SK-N-SH (cell line): ENCODE measurements around the gene SF3B4. TPM values are rescaled to one million over a fixed set of nuclear protein-coding genes. Genes with fewer than 3 reads are reported as not detected.

ENCODE experiments used
- CTCF ChIA-PET: fragments of 300-600, 350-600 bp; formaldehyde crosslinking; extraction: SDS; loops from one replicate; lab custom pipeline; 2021; lab: Yijun Ruan, JAX
- POLR2A ChIA-PET: fragments of 350-600 bp; sonication (Branson Sonifier 250); formaldehyde crosslinking; extraction: SDS; loops from one replicate; lab custom pipeline; 2020; ENCODE audit warnings: antibody characterized with exemption, inconsistent platforms; lab: Yijun Ruan, JAX
- DNase-seq: peaks from one replicate; pipeline ENCODE4 v3.0.0; 2012
- H2AFZ ChIP-seq: fragments of 200-600 bp; sonication (generic); 2 replicates; pipeline ENCODE4 v1.8.1; 2016; ENCODE audit warnings: antibody characterized with exemption, mild to moderate bottlenecking, low read depth
- H3F3A ChIP-seq: fragments of 200-600 bp; sonication (generic); replicated peaks from 2 replicates; pipeline ENCODE3; 2016; ENCODE audit warnings: antibody characterized with exemption, mild to moderate bottlenecking; ENCODE audit not compliant: insufficient read depth
- H3K27ac ChIP-seq, 2 experiments: fragments of 200-500 bp in 1 of 2; fragments of 200-600 bp in 1 of 2; sonication (Bioruptor generic) in 1 of 2; sonication (generic), shearing (Covaris generic) in 1 of 2; 2 replicates each; pipeline versions ENCODE4 v1.5.1 to v1.6.1; 2014 to 2016; ENCODE audit warnings: low read depth in 2 of 2, inconsistent platforms in 1 of 2, low read length in 1 of 2, mild to moderate bottlenecking in 1 of 2, mixed read lengths in 1 of 2
- H3K27me3 ChIP-seq: fragments of 200-600 bp; sonication (generic), shearing (Covaris generic); 2 replicates; pipeline ENCODE4 v1.6.1; 2016; ENCODE audit warnings: mixed run types; ENCODE audit not compliant: insufficient read depth
- H3K36me3 ChIP-seq, 2 experiments: fragments of 200-500 bp in 1 of 2; fragments of 200-600 bp in 1 of 2; sonication (Bioruptor generic) in 1 of 2; sonication (generic) in 1 of 2; replicated peaks in 1 of 2; 2 replicates each; pipeline versions ENCODE3 to v1.5.1; 2014 to 2016; ENCODE audit warnings: low read length in 1 of 2, mild to moderate bottlenecking in 1 of 2; ENCODE audit not compliant: insufficient read depth in 2 of 2, control insufficient read depth in 1 of 2
- H3K4me1 ChIP-seq, 2 experiments: fragments of 200-500 bp in 1 of 2; fragments of 200-600 bp in 1 of 2; sonication (Bioruptor generic) in 1 of 2; sonication (generic), shearing (Covaris generic) in 1 of 2; 2 replicates each; pipeline versions ENCODE4 v1.5.1 to v1.6.1; 2014 to 2016; ENCODE audit warnings: low read depth in 1 of 2, low read length in 1 of 2, mixed run types in 1 of 2; ENCODE audit not compliant: insufficient read depth in 2 of 2, control insufficient read depth in 1 of 2
- H3K4me2 ChIP-seq: fragments of 200-600 bp; sonication (generic), shearing (Covaris generic); 2 replicates; pipeline ENCODE4 v1.6.1; 2017; ENCODE audit warnings: mixed run types
- H3K4me3 ChIP-seq, 2 experiments: fragments of 200-500 bp in 1 of 2; fragments of 200-600 bp in 1 of 2; sonication (Bioruptor generic) in 1 of 2; sonication (generic), shearing (Covaris generic) in 1 of 2; 2 replicates each; pipeline versions ENCODE4 v1.5.1 to v1.8.1; 2014 to 2016; ENCODE audit warnings: low read depth in 2 of 2, inconsistent platforms in 1 of 2, low read length in 1 of 2, mild to moderate bottlenecking in 1 of 2, mixed read lengths in 1 of 2, moderate library complexity in 1 of 2
- H3K79me2 ChIP-seq: fragments of 200-600 bp; sonication (generic); 2 replicates; pipeline ENCODE4 v1.8.1; 2017; ENCODE audit warnings: mild to moderate bottlenecking; ENCODE audit not compliant: insufficient read depth
- H3K9ac ChIP-seq: fragments of 200-600 bp; sonication (generic); 2 replicates; pipeline ENCODE4 v1.6.1; 2017; ENCODE audit warnings: mixed run types
- H3K9me2 ChIP-seq: fragments of 200-600 bp; sonication (generic); 2 replicates; pipeline ENCODE4 v1.6.1; 2017; ENCODE audit warnings: mixed run types
- H3K9me3 ChIP-seq: fragments of 200-600 bp; sonication (generic); 2 replicates; pipeline ENCODE4 v1.6.1; 2017; ENCODE audit warnings: mixed run types, mild to moderate bottlenecking, moderate library complexity
- H4K20me1 ChIP-seq: fragments of 200-600 bp; sonication (generic); 2 replicates; pipeline ENCODE4 v1.6.1; 2017; ENCODE audit warnings: mild to moderate bottlenecking, mixed run types; ENCODE audit not compliant: insufficient read depth
- CHD2 ChIP-seq: fragments of 150-350 bp; IDR thresholded peaks from 2 replicates; pipeline ENCODE4 v1.6.1; 2018; ENCODE audit warnings: low read length; ENCODE audit not compliant: partially characterized antibody
- EP300 ChIP-seq, 2 experiments: IDR thresholded peaks; 2 replicates each; pipeline versions ENCODE4 v1.4.0 to v1.6.1; 2012; ENCODE audit warnings: borderline replicate concordance in 1 of 2, low read depth in 1 of 2, low read length in 1 of 2
- FOSL2 ChIP-seq: IDR thresholded peaks from 2 replicates; pipeline ENCODE4 v1.4.0; 2012; ENCODE audit warnings: low read depth, mild to moderate bottlenecking, moderate library complexity, borderline replicate concordance
- FOXJ3 ChIP-seq: sonication (generic); formaldehyde crosslinking; IDR thresholded peaks from 2 replicates; pipeline ENCODE4 v1.5.1; 2020; ENCODE audit warnings: mild to moderate bottlenecking, missing genetic modification reagents
- FOXM1 ChIP-seq: IDR thresholded peaks from 2 replicates; pipeline ENCODE4 v1.4.0; 2012; ENCODE audit warnings: low read depth, mild to moderate bottlenecking
- MXI1 ChIP-seq: IDR thresholded peaks from 2 replicates; pipeline ENCODE4 v1.6.1; 2012; ENCODE audit warnings: mild to moderate bottlenecking, low read depth, low read length, improper control_type of control experiment
- NFIC ChIP-seq: IDR thresholded peaks from 2 replicates; pipeline ENCODE4 v1.4.0; 2012; ENCODE audit warnings: borderline replicate concordance
- POLR2AphosphoS5 ChIP-seq: IDR thresholded peaks from 2 replicates; pipeline ENCODE4 v1.6.1; 2012; ENCODE audit warnings: low read depth, low read length
- RAD21 ChIP-seq: IDR thresholded peaks from 2 replicates; pipeline ENCODE4 v1.6.1; 2012; ENCODE audit warnings: mild to moderate bottlenecking, low read length
- RCOR1 ChIP-seq: fragments of 150-350 bp; IDR thresholded peaks from 2 replicates; pipeline ENCODE4 v1.6.1; 2017; ENCODE audit warnings: antibody characterized with exemption, low read length
- RFX5 ChIP-seq: IDR thresholded peaks from 2 replicates; pipeline ENCODE4 v1.6.1; 2012; ENCODE audit warnings: mild to moderate bottlenecking, improper control_type of control experiment, low read length
- RXRA ChIP-seq: IDR thresholded peaks from 2 replicates; pipeline ENCODE4 v1.4.0; 2012; ENCODE audit warnings: low read depth, mild to moderate bottlenecking, borderline replicate concordance
- SIN3A ChIP-seq: IDR thresholded peaks from 2 replicates; pipeline ENCODE4 v1.6.1; 2012; ENCODE audit warnings: low read depth, mild to moderate bottlenecking, low read length, moderate library complexity, borderline replicate concordance
- SMC3 ChIP-seq: IDR thresholded peaks from 2 replicates; pipeline ENCODE4 v1.6.1; 2012; ENCODE audit warnings: low read depth, low read length, improper control_type of control experiment
- TAF1 ChIP-seq: IDR thresholded peaks from 2 replicates; pipeline ENCODE4 v1.6.1; 2012; ENCODE audit warnings: low read depth, mild to moderate bottlenecking, low read length, moderate library complexity, borderline replicate concordance
- TCF12 ChIP-seq: IDR thresholded peaks from 2 replicates; pipeline ENCODE4 v1.4.0; 2012
- USF1 ChIP-seq: IDR thresholded peaks from 2 replicates; pipeline ENCODE4 v1.4.0; 2012; ENCODE audit warnings: low read depth, borderline replicate concordance
- YY1 ChIP-seq: IDR thresholded peaks from 2 replicates; pipeline ENCODE4 v1.4.0; 2012; ENCODE audit warnings: low read depth, mild to moderate bottlenecking
- WGBS: methylation state at CpG from one replicate; pipeline ENCODE4 v1.1.6; 2017; ENCODE audit warnings: low lambda C conversion rate; 5-methylcytosine and 5-hydroxymethylcytosine counted together
- polyA plus RNA-seq, 3 experiments: library from polyadenylated mRNA; depleted of rRNA; stranded (reverse); fragments of >200 nt; gene quantifications; 2 replicates each; pipeline ENCODE4 v1.2.3, GENCODE V29; 2012

The SF3B4 gene
- polyA plus RNA-seq, 1 of the 3 experiments (the other 2 are of a cell fraction): 54.3 TPM

- Histone ChIP-seq H3K79me2 (no peaks in the 10 kb centered on the region), H3K27me3 (no peaks in the 10 kb centered on the region), H3K9me2 (no peaks in the 10 kb centered on the region), H3F3A (peaks cover 20% of the 10 kb centered on the region), H3K4me3 (no peak overlapping the region), H4K20me1 (no peaks in the 10 kb centered on the region), H3K9me3 (no peaks in the 10 kb centered on the region), H3K4me2 (no peak overlapping the region), H3K36me3 (peaks cover 65 to 70% of the 10 kb centered on the region in 2 experiments), H3K9ac (no peak overlapping the region), H3K27ac (no peak overlapping the region), H2AFZ (no peak overlapping the region), H3K4me1 (no peaks in the 10 kb centered on the region)
- ChIA-PET CTCF (interaction anchor here (0.5 kb wide), 1 partner anchor 929 kb away, joined by 3 read pairs; no protein-coding TSS in a partner anchor), POLR2A (no interaction called here)
- TF ChIP-seq FOSL2 (no peak), SIN3A (no peak), RAD21 (no peak), MXI1 (no peak), FOXJ3 (CRISPR knock-in tag) (no peak)
- DNase-seq: no peak
Observed at GRCh38 chr1:149967646-149968045, 40.0 kb upstream of the SF3B4 start.

DNA sequence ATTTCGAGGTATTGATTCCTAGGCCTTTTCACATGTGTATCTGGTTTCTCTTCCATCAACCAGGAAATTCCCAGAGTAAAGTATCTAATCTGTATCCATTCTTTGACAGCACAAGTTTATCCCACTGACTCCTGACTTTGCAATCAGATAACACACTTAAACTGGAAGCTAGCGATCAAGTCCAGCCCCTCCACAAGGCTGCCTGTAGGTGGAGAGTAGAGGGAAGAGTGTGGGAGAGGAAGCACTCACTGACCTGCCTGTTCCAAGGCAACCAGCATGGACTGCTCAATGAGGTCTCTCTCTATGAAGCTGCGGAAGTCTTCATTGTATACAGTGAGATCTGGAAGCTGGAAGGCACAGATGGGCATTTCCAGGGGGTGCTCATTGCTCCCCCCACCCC, 39.4 kb upstream of the SF3B4 start:
- ChIA-PET POLR2A (no interaction called here), CTCF (no interaction called here)
- H3K79me2 ChIP-seq: no peaks in the 10 kb centered on the region
- 97% methylated on average over 2 of the region's 3 CpGs for WGBS
- no peak overlapping the region for H3K27ac ChIP-seq
- no peak overlapping the region for H3K4me2 ChIP-seq
- H2AFZ ChIP-seq: no peak overlapping the region
- H4K20me1 ChIP-seq: no peaks in the 10 kb centered on the region
- H3K9me2 ChIP-seq: no peaks in the 10 kb centered on the region
- no peak for DNase-seq
- no peak overlapping the region for H3K4me3 ChIP-seq
- no peak overlapping the region for H3K9ac ChIP-seq
- H3K4me1 ChIP-seq: 0 out of 4 replicates have a peak, but pooled peaks cover 0 to 3% of the 10 kb centered on the region in 2 experiments
- TF ChIP-seq RFX5: no peak
- no peak for TF ChIP-seq CHD2
- TF ChIP-seq SMC3: no peak
- TF ChIP-seq POLR2AphosphoS5: no peak
- no peak for TF ChIP-seq RXRA
- TF ChIP-seq YY1: no peak
- TF ChIP-seq NFIC: no peak
- no peak for TF ChIP-seq RCOR1
- TF ChIP-seq EP300 (IDR thresholded peaks at IDR 0.05; ENCODE audit: borderline replicate concordance in 1 of 2, low read depth in 1 of 2, low read length in 1 of 2): no peak
- TF ChIP-seq USF1: no peak
- TF ChIP-seq FOXM1: no peak
- no peak for TF ChIP-seq TAF1
- no peak for TF ChIP-seq TCF12
- no peaks in the 10 kb centered on the region for H3K9me3 ChIP-seq
- peaks cover 26% of the 10 kb centered on the region for H3F3A ChIP-seq
- H3K36me3 ChIP-seq: peaks cover 62 to 69% of the 10 kb centered on the region in 2 experiments
- H3K27me3 ChIP-seq: no peaks in the 10 kb centered on the region
